Measurements from ENCODE around the gene VRK2. TPM values are rescaled to one million over a fixed set of nuclear protein-coding genes. Genes with fewer than 3 reads are reported as not detected.

The VRK2 gene
- total and polyA plus RNA-seq, 7 donors = 6.2 to 30.2 (median 17.7) TPM

DNA sequence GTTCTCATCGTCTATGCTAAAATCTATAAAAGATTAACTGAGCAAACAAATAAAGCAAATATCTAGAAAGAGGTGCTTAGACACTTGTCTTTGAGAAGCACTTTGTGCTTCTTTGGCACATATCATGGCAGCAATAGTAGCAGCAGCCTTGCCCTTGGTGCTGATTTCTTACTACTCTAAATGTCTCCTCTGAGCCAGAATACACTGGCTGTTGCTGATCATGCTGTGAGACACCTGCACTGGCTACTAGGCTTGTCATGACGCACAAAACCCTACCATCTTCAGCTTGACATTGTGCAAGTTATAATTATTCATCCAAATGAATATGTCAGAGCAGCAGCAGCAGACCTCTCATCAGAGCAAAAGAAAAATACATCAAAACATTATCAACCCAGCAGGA is 147.9 kb downstream of the VRK2 start:
- peaks cover 0 to 9% of the 10 kb centered on the region in 2 donors for H3K36me3 ChIP-seq (ENCODE audit: insufficient read depth in 1 of 2, low read depth in 1 of 2)
- H3K27ac ChIP-seq = no peak overlapping the region
- H3K9me3 ChIP-seq = no peaks in the 10 kb centered on the region
- TF ChIP-seq CTCF (IDR thresholded peaks at IDR 0.05) = no peak
- no peaks in the 10 kb centered on the region for H3K4me1 ChIP-seq
- ATAC-seq = no peak
- no peak for DNase-seq
- no peak overlapping the region for H3K4me3 ChIP-seq
- WGBS, 3 donors = 86 to 92% (median 89%) methylated on average over 2 of the region's 2 CpGs
- intact Hi-C loops (cut with DNase I) = no loop called here
- H3K27me3 ChIP-seq (ENCODE audit: insufficient read depth in 3 of 3, low read length in 2 of 3) = no peaks in the 10 kb centered on the region

- no peak for ATAC-seq
Measured at GRCh38 chr2:58195662-58196061, 149.1 kb downstream of the VRK2 start.

GRCh38 chr2:58197894-58198293 is 151.3 kb downstream of the VRK2 start:
- intact Hi-C loops (cut with DNase I) = loop anchor here in 1 of 2 donors (2.0 kb wide), 1 partner anchor 33 kb away; no protein-coding TSS in a partner anchor
- 93 to 95% (median 95%) methylated on average over 2 of the region's 2 CpGs for WGBS, 3 donors
- H3K27ac ChIP-seq = no peak overlapping the region
- ATAC-seq (no peak), DNase-seq (no peak)
- H3K9me3 ChIP-seq = no peaks in the 10 kb centered on the region
- H3K4me3 ChIP-seq = no peak overlapping the region
- H3K36me3 ChIP-seq (ENCODE audit: insufficient read depth in 1 of 2, low read depth in 1 of 2) = peaks cover 0 to 14% of the 10 kb centered on the region in 2 donors
- no peaks in the 10 kb centered on the region for H3K27me3 ChIP-seq (ENCODE audit: insufficient read depth in 3 of 3, low read length in 2 of 3)
- no peaks in the 10 kb centered on the region for H3K4me1 ChIP-seq
- no peak for TF ChIP-seq CTCF (IDR thresholded peaks at IDR 0.05)

More at GRCh38 chr2:58195662-58196061, 149.1 kb downstream of the VRK2 start:
- H3K4me1 ChIP-seq = no peaks in the 10 kb centered on the region
- H3K4me3 ChIP-seq = no peak overlapping the region
- H3K9me3 ChIP-seq = no peaks in the 10 kb centered on the region
- no peak for TF ChIP-seq CTCF (IDR thresholded peaks at IDR 0.05)
- no peaks in the 10 kb centered on the region for H3K27me3 ChIP-seq (ENCODE audit: insufficient read depth in 3 of 3, low read length in 2 of 3)
- peaks cover 0 to 9% of the 10 kb centered on the region in 2 donors for H3K36me3 ChIP-seq (ENCODE audit: insufficient read depth in 1 of 2, low read depth in 1 of 2)
- intact Hi-C loops (cut with DNase I) = no loop called here
- DNase-seq = no peak
- H3K27ac ChIP-seq = no peak overlapping the region
- WGBS, 3 donors = 97 to 100% (median 100%) methylated on average over 1 of the region's 1 CpG

DNA sequence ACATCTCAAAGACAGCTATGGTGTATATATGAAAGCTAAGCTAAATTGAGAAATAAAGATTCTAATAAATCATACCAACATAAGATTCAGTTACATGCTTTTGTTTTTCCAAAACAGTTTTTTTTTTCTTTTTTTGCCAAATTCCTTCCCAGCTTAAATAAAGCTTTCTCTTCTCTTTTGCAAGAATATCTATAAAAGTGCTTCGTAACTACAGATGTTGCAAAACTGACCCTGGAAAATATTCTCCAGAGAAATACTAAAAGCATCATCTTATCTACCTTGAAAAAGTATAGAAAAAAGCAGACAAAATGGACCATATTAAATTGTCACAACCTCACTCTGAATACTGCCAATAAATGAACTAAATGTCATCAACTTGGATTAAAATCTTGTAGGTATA is 155.8 kb downstream of the VRK2 start:
- Histone ChIP-seq H3K4me1 (no peaks in the 10 kb centered on the region), H3K4me3 (no peak overlapping the region), H3K27me3 (ENCODE audit: insufficient read depth in 3 of 3, low read length in 2 of 3) (no peaks in the 10 kb centered on the region), H3K9me3 (no peaks in the 10 kb centered on the region), H3K27ac (no peak overlapping the region), H3K36me3 (ENCODE audit: insufficient read depth in 1 of 2, low read depth in 1 of 2) (peaks cover 0 to 11% of the 10 kb centered on the region in 2 donors)
- ATAC-seq (no peak), DNase-seq (no peak)
- intact Hi-C loops (cut with DNase I) = no loop called here
- no peak for TF ChIP-seq CTCF (IDR thresholded peaks at IDR 0.05)
- 94 to 95% (median 94%) methylated on average over 1 of the region's 1 CpG for WGBS, 3 donors

GRCh38 chr2:58203018-58203417 is 156.4 kb downstream of the VRK2 start:
- no peak overlapping the region for H3K4me3 ChIP-seq
- ATAC-seq (no peak), DNase-seq (no peak)
- no peaks in the 10 kb centered on the region for H3K9me3 ChIP-seq
- TF ChIP-seq CTCF (IDR thresholded peaks at IDR 0.05) = no peak
- no peaks in the 10 kb centered on the region for H3K4me1 ChIP-seq
- no peaks in the 10 kb centered on the region for H3K27me3 ChIP-seq (ENCODE audit: insufficient read depth in 3 of 3, low read length in 2 of 3)
- H3K36me3 ChIP-seq (ENCODE audit: insufficient read depth in 1 of 2, low read depth in 1 of 2) = peaks cover 0 to 10% of the 10 kb centered on the region in 2 donors
- H3K27ac ChIP-seq = no peak overlapping the region
- intact Hi-C loops (cut with DNase I) = no loop called here

Data from psoas muscle (tissue), 8 donors.